ENCODE data around the gene PLXND1.

GRCh38 chr3:129605203-129605921, 1.1 kb downstream of the PLXND1 start:
- TF ChIP-seq ZNF274 (IDR thresholded peaks at IDR 0.05; ENCODE audit: low read depth, low read length) (no peak), YY1 (IDR thresholded peaks at IDR 0.05; ENCODE audit: insufficient read depth, insufficient read length) (no peak)

Data from NT2/D1 (cell line).